K562 (cell line): ENCODE results near the gene ORAI3. TPM values are rescaled to one million over a fixed set of nuclear protein-coding genes. Genes with fewer than 3 reads are reported as not detected.

ENCODE experiments used
- ARID4B ChIP-seq: sonication (generic); formaldehyde crosslinking; IDR thresholded peaks from 2 replicates; pipeline ENCODE4 v1.8.0; 2022; ENCODE audit warnings: mild to moderate bottlenecking, missing genetic modification reagents
- CC2D1A ChIP-seq: fragments of 450-650 bp; IDR thresholded peaks from 2 replicates; pipeline ENCODE4 v1.6.1; 2017; ENCODE audit warnings: mild to moderate bottlenecking
- FOXJ2 ChIP-seq: fragments of 200-800 bp; sonication (Bioruptor generic); IDR thresholded peaks from 2 replicates; pipeline ENCODE4 v1.6.1; 2016; ENCODE audit warnings: missing genetic modification characterization, missing compliant biosample characterization
- L3MBTL2 ChIP-seq: fragments of 450-650 bp; IDR thresholded peaks from 2 replicates; pipeline ENCODE4 v1.6.1; 2016; ENCODE audit warnings: mild to moderate bottlenecking, moderate library complexity
- TFAP4 ChIP-seq: sonication (generic); formaldehyde crosslinking; IDR thresholded peaks from 2 replicates; pipeline ENCODE4 v1.8.0; 2022; ENCODE audit warnings: missing genetic modification reagents, mild to moderate bottlenecking, moderate library complexity, borderline replicate concordance
- ZNF143 ChIP-seq: sonication (generic); formaldehyde crosslinking; IDR thresholded peaks from 2 replicates; pipeline ENCODE4 v1.9.0; 2022; ENCODE audit warnings: mild to moderate bottlenecking, missing genetic modification reagents
- ZNF589 ChIP-seq: fragments of 200-800 bp; sonication (Bioruptor generic); IDR thresholded peaks from 2 replicates; pipeline ENCODE4 v1.6.1; 2016; ENCODE audit warnings: low read depth, missing genetic modification characterization, missing compliant biosample characterization
- ZNF695 ChIP-seq: fragments of 450-650 bp; formaldehyde crosslinking; IDR thresholded peaks from 2 replicates; pipeline ENCODE4 v1.4.0; 2020; ENCODE audit warnings: mild to moderate bottlenecking, moderate library complexity
- polyA plus RNA-seq, 8 experiments: library from polyadenylated mRNA; depleted of rRNA in 4 of 8; stranded (reverse) in 5 of 8; unstranded in 3 of 8; fragments of >200 nt; fragmentation: Nextera tagmentation in 2 of 8; fragmentation: Illumina TruSeq in 1 of 8; extraction: Ambion mirVana in 2 of 8; extraction: Trizol in 1 of 8; gene quantifications; 2 replicates each; pipeline versions ENCODE4 v1.2.1 to v1.2.3, GENCODE V29; 2011 to 2014; ENCODE audit warnings: inconsistent platforms in 1 of 8, missing spikeins in 1 of 8
- total RNA-seq, 7 experiments: library from RNA; depleted of rRNA in 6 of 7; stranded (reverse); fragments of >200 nt in 6 of 7; fragmentation: Illumina TruSeq in 2 of 7; extraction: Trizol in 2 of 7; gene quantifications; 2 replicates each; pipeline versions ENCODE4 v1.2.1 to v1.2.3, GENCODE V29; 2011 to 2021; ENCODE audit warnings: low replicate concordance in 1 of 7
- TF ChIP-seq, protein P1 (sequence below), 2 experiments: fragments of 450-650 bp; formaldehyde crosslinking in 1 of 2; IDR thresholded peaks; 2 replicates each; pipeline versions ENCODE4 v1.4.0 to v1.6.1; 2014 to 2020; ENCODE audit warnings: mild to moderate bottlenecking in 2 of 2, borderline replicate concordance in 1 of 2, low read depth in 1 of 2
- TF ChIP-seq, protein P2 (sequence below): sonication (generic); formaldehyde crosslinking; IDR thresholded peaks from 2 replicates; pipeline ENCODE4 v1.8.1; 2023; ENCODE audit warnings: mild to moderate bottlenecking, missing genetic modification reagents

Gene ORAI3
- total and polyA plus RNA-seq, 9 of the 15 experiments (the other 6 are each of a cell fraction or from before 2014, with no cell fraction given): 4.9 to 23.3 (median 14.1) TPM

GRCh38 chr16:30934827-30935557 is 13.9 kb upstream of the ORAI3 start (continued):
- TF ChIP-seq FOXJ2 (tag) (no peak), CC2D1A (peak; percentile 47; the same call in 1 of the 2 replicates), L3MBTL2 (no peak), ARID4B (CRISPR knock-in tag) (0 out of 2 replicates have a peak, but pooled peaks have one; percentile 31), ZNF589 (CRISPR knock-in tag) (no peak), TFAP4 (CRISPR knock-in tag) (0 out of 2 replicates have a peak, but pooled peaks have one; percentile 21), ZNF695 (CRISPR knock-in tag) (no peak), ZNF143 (CRISPR knock-in tag) (peak; percentile 25; the same call in 1 of the 2 replicates)
- TF ChIP-seq, protein P1, sequence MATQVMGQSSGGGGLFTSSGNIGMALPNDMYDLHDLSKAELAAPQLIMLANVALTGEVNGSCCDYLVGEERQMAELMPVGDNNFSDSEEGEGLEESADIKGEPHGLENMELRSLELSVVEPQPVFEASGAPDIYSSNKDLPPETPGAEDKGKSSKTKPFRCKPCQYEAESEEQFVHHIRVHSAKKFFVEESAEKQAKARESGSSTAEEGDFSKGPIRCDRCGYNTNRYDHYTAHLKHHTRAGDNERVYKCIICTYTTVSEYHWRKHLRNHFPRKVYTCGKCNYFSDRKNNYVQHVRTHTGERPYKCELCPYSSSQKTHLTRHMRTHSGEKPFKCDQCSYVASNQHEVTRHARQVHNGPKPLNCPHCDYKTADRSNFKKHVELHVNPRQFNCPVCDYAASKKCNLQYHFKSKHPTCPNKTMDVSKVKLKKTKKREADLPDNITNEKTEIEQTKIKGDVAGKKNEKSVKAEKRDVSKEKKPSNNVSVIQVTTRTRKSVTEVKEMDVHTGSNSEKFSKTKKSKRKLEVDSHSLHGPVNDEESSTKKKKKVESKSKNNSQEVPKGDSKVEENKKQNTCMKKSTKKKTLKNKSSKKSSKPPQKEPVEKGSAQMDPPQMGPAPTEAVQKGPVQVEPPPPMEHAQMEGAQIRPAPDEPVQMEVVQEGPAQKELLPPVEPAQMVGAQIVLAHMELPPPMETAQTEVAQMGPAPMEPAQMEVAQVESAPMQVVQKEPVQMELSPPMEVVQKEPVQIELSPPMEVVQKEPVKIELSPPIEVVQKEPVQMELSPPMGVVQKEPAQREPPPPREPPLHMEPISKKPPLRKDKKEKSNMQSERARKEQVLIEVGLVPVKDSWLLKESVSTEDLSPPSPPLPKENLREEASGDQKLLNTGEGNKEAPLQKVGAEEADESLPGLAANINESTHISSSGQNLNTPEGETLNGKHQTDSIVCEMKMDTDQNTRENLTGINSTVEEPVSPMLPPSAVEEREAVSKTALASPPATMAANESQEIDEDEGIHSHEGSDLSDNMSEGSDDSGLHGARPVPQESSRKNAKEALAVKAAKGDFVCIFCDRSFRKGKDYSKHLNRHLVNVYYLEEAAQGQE (IDR thresholded peaks at IDR 0.05; ENCODE audit: borderline replicate concordance): peak; percentile 68; the same call in 1 of the 2 replicates
- TF ChIP-seq, protein P1 (CRISPR knock-in tag; IDR thresholded peaks at IDR 0.05; ENCODE audit: low read depth): no peak
- TF ChIP-seq, protein P2, sequence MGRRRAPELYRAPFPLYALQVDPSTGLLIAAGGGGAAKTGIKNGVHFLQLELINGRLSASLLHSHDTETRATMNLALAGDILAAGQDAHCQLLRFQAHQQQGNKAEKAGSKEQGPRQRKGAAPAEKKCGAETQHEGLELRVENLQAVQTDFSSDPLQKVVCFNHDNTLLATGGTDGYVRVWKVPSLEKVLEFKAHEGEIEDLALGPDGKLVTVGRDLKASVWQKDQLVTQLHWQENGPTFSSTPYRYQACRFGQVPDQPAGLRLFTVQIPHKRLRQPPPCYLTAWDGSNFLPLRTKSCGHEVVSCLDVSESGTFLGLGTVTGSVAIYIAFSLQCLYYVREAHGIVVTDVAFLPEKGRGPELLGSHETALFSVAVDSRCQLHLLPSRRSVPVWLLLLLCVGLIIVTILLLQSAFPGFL: 0 out of 2 replicates have a peak, but pooled peaks have one; percentile 66
